Measurements from ENCODE around the gene ETS1.

Gene ETS1

GRCh38 chr11:128563942-128564641 lies 23.3 kb downstream of the ETS1 start:
- no peak for DNase-seq (ENCODE audit: low read depth)
- H3K4me3 ChIP-seq (replicated peaks; ENCODE audit: low read depth, low read length): no peak overlapping the region
- TF ChIP-seq CTCF (IDR thresholded peaks at IDR 0.05; ENCODE audit: low read length, missing control alignments): no peak

- DNase-seq (ENCODE audit: low read depth): no peak
- no peak for TF ChIP-seq CTCF (IDR thresholded peaks at IDR 0.05; ENCODE audit: low read length, missing control alignments)
- H3K4me3 ChIP-seq (replicated peaks; ENCODE audit: low read depth, low read length): no peak overlapping the region
These were observed 24.1 kb downstream of the ETS1 start for GRCh38 chr11:128563308-128563707.

- no peak for TF ChIP-seq CTCF (IDR thresholded peaks at IDR 0.05; ENCODE audit: low read length, missing control alignments)
- no peak overlapping the region for H3K4me3 ChIP-seq (replicated peaks; ENCODE audit: low read depth, low read length)
- no peak for DNase-seq (ENCODE audit: low read depth)
These were observed 27.8 kb downstream of the ETS1 start for GRCh38 chr11:128559496-128560103.

- no peak overlapping the region for H3K4me3 ChIP-seq (replicated peaks; ENCODE audit: low read depth, low read length)
- TF ChIP-seq CTCF (IDR thresholded peaks at IDR 0.05; ENCODE audit: low read length, missing control alignments): peak; percentile 43
- DNase-seq (ENCODE audit: low read depth): peak; percentile 49
These were observed 31.8 kb downstream of the ETS1 start for GRCh38 chr11:128555606-128556005.

GRCh38 chr11:128553662-128554362 lies 33.5 kb downstream of the ETS1 start:
- peak; percentile 39 for TF ChIP-seq CTCF (IDR thresholded peaks at IDR 0.05; ENCODE audit: low read length, missing control alignments)
- H3K4me3 ChIP-seq (replicated peaks; ENCODE audit: low read depth, low read length): no peak overlapping the region
- peak; percentile 82 for DNase-seq (ENCODE audit: low read depth)

- no peak for TF ChIP-seq CTCF (IDR thresholded peaks at IDR 0.05; ENCODE audit: low read length, missing control alignments)
- DNase-seq (ENCODE audit: low read depth): peak; percentile 72
- no peak overlapping the region for H3K4me3 ChIP-seq (replicated peaks; ENCODE audit: low read depth, low read length)
These were observed 34.3 kb downstream of the ETS1 start for GRCh38 chr11:128552783-128553661.

Measured in fibroblast of pulmonary artery (primary cell).